GM12878 (cell line): ENCODE measurements around the gene OSBPL2.

Source experiments
- BCL11A ChIP-seq: IDR thresholded peaks from 2 replicates; pipeline ENCODE4 v1.6.1; 2011; ENCODE audit warnings: low read depth, low read length
- CREB1 ChIP-seq: IDR thresholded peaks from 2 replicates; pipeline ENCODE4 v1.6.1; 2012; ENCODE audit warnings: low read depth, mild to moderate bottlenecking, inconsistent platforms
- POLR2A ChIP-seq: IDR thresholded peaks from 2 replicates; pipeline ENCODE4 v1.6.1; 2011; ENCODE audit warnings: low read depth, mild to moderate bottlenecking, low read length
- SMC3 ChIP-seq: IDR thresholded peaks from 2 replicates; pipeline ENCODE4 v1.6.1; 2011; ENCODE audit warnings: low read length, improper control_type of control experiment, borderline replicate concordance
- TCF3 ChIP-seq: IDR thresholded peaks from 2 replicates; pipeline ENCODE4 v1.6.1; 2012; ENCODE audit warnings: low read depth, mild to moderate bottlenecking, low read length, borderline replicate concordance; ENCODE audit not compliant: insufficient read depth
- ZNF274 ChIP-seq: IDR thresholded peaks from one replicate; pipeline ENCODE4 v1.8.0; 2011; ENCODE audit not compliant: insufficient read length, insufficient read depth
- TF ChIP-seq, protein P1 (sequence below): fragments of 450-650 bp; IDR thresholded peaks from 2 replicates; pipeline ENCODE4 v1.6.1; 2017; ENCODE audit warnings: mild to moderate bottlenecking
- TF ChIP-seq, protein P2 (sequence below), 3 experiments: IDR thresholded peaks in 2 of 3; conservative IDR thresholded peaks in 1 of 3; 2 replicates each; pipeline ENCODE4 v1.5.1; 2011; ENCODE audit warnings: low read depth in 3 of 3, low read length in 3 of 3, mild to moderate bottlenecking in 3 of 3, control low read depth in 2 of 3, moderate library complexity in 2 of 3, inconsistent platforms in 1 of 3, mixed read lengths in 1 of 3; ENCODE audit not compliant: control insufficient read depth in 2 of 3, insufficient read depth in 1 of 3; ENCODE audit errors: extremely low read depth in 1 of 3
- TF ChIP-seq, protein P3 (sequence below): IDR thresholded peaks from 2 replicates; pipeline ENCODE4 v1.6.1; 2012; ENCODE audit warnings: mild to moderate bottlenecking, low read depth, low read length

- TF ChIP-seq BCL11A (no peak), SMC3 (no peak), TCF3 (no peak), POLR2A (no peak), CREB1 (no peak), ZNF274 (no peak)
- TF ChIP-seq, protein P1, sequence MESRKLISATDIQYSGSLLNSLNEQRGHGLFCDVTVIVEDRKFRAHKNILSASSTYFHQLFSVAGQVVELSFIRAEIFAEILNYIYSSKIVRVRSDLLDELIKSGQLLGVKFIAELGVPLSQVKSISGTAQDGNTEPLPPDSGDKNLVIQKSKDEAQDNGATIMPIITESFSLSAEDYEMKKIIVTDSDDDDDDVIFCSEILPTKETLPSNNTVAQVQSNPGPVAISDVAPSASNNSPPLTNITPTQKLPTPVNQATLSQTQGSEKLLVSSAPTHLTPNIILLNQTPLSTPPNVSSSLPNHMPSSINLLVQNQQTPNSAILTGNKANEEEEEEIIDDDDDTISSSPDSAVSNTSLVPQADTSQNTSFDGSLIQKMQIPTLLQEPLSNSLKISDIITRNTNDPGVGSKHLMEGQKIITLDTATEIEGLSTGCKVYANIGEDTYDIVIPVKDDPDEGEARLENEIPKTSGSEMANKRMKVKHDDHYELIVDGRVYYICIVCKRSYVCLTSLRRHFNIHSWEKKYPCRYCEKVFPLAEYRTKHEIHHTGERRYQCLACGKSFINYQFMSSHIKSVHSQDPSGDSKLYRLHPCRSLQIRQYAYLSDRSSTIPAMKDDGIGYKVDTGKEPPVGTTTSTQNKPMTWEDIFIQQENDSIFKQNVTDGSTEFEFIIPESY, result no peak
- TF ChIP-seq, protein P2, sequence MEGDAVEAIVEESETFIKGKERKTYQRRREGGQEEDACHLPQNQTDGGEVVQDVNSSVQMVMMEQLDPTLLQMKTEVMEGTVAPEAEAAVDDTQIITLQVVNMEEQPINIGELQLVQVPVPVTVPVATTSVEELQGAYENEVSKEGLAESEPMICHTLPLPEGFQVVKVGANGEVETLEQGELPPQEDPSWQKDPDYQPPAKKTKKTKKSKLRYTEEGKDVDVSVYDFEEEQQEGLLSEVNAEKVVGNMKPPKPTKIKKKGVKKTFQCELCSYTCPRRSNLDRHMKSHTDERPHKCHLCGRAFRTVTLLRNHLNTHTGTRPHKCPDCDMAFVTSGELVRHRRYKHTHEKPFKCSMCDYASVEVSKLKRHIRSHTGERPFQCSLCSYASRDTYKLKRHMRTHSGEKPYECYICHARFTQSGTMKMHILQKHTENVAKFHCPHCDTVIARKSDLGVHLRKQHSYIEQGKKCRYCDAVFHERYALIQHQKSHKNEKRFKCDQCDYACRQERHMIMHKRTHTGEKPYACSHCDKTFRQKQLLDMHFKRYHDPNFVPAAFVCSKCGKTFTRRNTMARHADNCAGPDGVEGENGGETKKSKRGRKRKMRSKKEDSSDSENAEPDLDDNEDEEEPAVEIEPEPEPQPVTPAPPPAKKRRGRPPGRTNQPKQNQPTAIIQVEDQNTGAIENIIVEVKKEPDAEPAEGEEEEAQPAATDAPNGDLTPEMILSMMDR (IDR thresholded peaks at IDR 0.05 in 2 of 3, conservative IDR thresholded peaks at IDR 0.05 in 1 of 3; ENCODE audit: control insufficient read depth in 2 of 3, extremely low read depth in 1 of 3, insufficient read depth in 1 of 3, low read depth in 3 of 3, low read length in 3 of 3), result no peak
- TF ChIP-seq, protein P3, sequence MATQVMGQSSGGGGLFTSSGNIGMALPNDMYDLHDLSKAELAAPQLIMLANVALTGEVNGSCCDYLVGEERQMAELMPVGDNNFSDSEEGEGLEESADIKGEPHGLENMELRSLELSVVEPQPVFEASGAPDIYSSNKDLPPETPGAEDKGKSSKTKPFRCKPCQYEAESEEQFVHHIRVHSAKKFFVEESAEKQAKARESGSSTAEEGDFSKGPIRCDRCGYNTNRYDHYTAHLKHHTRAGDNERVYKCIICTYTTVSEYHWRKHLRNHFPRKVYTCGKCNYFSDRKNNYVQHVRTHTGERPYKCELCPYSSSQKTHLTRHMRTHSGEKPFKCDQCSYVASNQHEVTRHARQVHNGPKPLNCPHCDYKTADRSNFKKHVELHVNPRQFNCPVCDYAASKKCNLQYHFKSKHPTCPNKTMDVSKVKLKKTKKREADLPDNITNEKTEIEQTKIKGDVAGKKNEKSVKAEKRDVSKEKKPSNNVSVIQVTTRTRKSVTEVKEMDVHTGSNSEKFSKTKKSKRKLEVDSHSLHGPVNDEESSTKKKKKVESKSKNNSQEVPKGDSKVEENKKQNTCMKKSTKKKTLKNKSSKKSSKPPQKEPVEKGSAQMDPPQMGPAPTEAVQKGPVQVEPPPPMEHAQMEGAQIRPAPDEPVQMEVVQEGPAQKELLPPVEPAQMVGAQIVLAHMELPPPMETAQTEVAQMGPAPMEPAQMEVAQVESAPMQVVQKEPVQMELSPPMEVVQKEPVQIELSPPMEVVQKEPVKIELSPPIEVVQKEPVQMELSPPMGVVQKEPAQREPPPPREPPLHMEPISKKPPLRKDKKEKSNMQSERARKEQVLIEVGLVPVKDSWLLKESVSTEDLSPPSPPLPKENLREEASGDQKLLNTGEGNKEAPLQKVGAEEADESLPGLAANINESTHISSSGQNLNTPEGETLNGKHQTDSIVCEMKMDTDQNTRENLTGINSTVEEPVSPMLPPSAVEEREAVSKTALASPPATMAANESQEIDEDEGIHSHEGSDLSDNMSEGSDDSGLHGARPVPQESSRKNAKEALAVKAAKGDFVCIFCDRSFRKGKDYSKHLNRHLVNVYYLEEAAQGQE, result no peak
These were observed 8.7 kb downstream of the OSBPL2 start for GRCh38 chr20:62246872-62247652.
